ENCODE measurements around the gene DAD1.

The DAD1 gene

DNA sequence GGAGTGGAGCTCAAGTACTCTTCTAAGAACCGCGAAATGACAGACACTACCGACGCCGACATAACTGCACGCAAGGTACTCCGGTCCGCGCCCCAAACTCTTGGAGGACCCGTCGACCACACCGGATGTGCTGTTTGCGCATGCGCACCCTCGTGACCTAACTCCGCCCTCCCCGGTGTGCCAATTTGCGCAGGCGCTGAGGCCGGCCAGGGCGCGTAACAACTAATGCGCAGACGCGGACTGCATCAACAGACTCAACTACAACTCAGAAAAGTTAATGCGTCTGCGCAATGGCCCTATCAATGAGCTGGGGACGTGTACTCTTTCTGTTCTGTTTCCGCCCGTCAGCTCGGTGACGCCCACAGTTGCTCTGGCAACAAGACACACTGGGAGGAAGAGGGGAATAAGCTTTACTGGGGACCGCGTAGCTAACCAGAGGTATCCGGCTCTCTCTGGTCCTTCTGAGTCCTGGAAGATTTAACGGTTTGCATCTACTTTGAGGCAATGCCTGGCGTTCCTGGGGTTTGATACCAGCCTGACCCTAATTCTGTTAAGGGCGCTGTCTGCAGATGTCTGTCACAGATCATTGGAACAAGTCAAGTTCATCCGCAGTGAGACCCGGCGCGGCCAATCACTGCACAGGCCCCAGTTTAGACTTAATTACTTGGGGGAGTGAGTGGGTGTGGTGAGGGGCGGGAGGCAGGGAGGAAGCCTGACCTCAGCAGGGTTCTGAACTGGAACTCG, at the start of gene DAD1 (continued):
- TF ChIP-seq, protein P1, sequence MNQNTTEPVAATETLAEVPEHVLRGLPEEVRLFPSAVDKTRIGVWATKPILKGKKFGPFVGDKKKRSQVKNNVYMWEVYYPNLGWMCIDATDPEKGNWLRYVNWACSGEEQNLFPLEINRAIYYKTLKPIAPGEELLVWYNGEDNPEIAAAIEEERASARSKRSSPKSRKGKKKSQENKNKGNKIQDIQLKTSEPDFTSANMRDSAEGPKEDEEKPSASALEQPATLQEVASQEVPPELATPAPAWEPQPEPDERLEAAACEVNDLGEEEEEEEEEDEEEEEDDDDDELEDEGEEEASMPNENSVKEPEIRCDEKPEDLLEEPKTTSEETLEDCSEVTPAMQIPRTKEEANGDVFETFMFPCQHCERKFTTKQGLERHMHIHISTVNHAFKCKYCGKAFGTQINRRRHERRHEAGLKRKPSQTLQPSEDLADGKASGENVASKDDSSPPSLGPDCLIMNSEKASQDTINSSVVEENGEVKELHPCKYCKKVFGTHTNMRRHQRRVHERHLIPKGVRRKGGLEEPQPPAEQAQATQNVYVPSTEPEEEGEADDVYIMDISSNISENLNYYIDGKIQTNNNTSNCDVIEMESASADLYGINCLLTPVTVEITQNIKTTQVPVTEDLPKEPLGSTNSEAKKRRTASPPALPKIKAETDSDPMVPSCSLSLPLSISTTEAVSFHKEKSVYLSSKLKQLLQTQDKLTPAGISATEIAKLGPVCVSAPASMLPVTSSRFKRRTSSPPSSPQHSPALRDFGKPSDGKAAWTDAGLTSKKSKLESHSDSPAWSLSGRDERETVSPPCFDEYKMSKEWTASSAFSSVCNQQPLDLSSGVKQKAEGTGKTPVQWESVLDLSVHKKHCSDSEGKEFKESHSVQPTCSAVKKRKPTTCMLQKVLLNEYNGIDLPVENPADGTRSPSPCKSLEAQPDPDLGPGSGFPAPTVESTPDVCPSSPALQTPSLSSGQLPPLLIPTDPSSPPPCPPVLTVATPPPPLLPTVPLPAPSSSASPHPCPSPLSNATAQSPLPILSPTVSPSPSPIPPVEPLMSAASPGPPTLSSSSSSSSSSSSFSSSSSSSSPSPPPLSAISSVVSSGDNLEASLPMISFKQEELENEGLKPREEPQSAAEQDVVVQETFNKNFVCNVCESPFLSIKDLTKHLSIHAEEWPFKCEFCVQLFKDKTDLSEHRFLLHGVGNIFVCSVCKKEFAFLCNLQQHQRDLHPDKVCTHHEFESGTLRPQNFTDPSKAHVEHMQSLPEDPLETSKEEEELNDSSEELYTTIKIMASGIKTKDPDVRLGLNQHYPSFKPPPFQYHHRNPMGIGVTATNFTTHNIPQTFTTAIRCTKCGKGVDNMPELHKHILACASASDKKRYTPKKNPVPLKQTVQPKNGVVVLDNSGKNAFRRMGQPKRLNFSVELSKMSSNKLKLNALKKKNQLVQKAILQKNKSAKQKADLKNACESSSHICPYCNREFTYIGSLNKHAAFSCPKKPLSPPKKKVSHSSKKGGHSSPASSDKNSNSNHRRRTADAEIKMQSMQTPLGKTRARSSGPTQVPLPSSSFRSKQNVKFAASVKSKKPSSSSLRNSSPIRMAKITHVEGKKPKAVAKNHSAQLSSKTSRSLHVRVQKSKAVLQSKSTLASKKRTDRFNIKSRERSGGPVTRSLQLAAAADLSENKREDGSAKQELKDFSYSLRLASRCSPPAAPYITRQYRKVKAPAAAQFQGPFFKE (tag by site-specific recombination; IDR thresholded peaks at IDR 0.05; ENCODE audit: borderline replicate concordance), result no peak
- TF ChIP-seq ZNF626 (tag by site-specific recombination; IDR thresholded peaks at IDR 0.05) (no peak), BCL11B (tag by site-specific recombination; IDR thresholded peaks at IDR 0.05; ENCODE audit: low read depth) (no peak), ZNF747 (tag by site-specific recombination; IDR thresholded peaks at IDR 0.05) (no peak), ZNF530 (tag by site-specific recombination; IDR thresholded peaks at IDR 0.05; ENCODE audit: low read depth) (no peak), REPIN1 (tag by site-specific recombination; IDR thresholded peaks at IDR 0.05; ENCODE audit: low read depth) (no peak), ZNF561 (tag by site-specific recombination; IDR thresholded peaks at IDR 0.05; ENCODE audit: borderline replicate concordance) (no peak), SETDB1 (IDR thresholded peaks at IDR 0.05; ENCODE audit: insufficient read length, low read length) (no peak), ZNF473 (tag by site-specific recombination; IDR thresholded peaks at IDR 0.05) (no peak), ZNF555 (tag by site-specific recombination; conservative IDR thresholded peaks at IDR 0.05) (no peak), ZNF596 (tag by site-specific recombination; IDR thresholded peaks at IDR 0.05) (no peak), ZNF146 (tag by site-specific recombination; IDR thresholded peaks at IDR 0.05) (no peak), ZNF223 (tag by site-specific recombination; IDR thresholded peaks at IDR 0.05) (no peak), ZNF239 (tag by site-specific recombination; IDR thresholded peaks at IDR 0.05) (no peak), ZFP41 (tag by site-specific recombination; IDR thresholded peaks at IDR 0.05; ENCODE audit: borderline replicate concordance) (no peak), ZNF366 (tag by site-specific recombination; conservative IDR thresholded peaks at IDR 0.05) (peak; percentile 95), ZNF777 (tag by site-specific recombination; IDR thresholded peaks at IDR 0.05; ENCODE audit: borderline replicate concordance) (no peak), ZBTB1 (tag by site-specific recombination; IDR thresholded peaks at IDR 0.05) (no peak), ZNF558 (tag by site-specific recombination; IDR thresholded peaks at IDR 0.05) (no peak), ZNF571 (tag by site-specific recombination; IDR thresholded peaks at IDR 0.05) (no peak), ZBTB8A (tag by site-specific recombination; IDR thresholded peaks at IDR 0.05) (peak; percentile 36; the same call in 1 of the 2 replicates), ZNF776 (tag by site-specific recombination; IDR thresholded peaks at IDR 0.05; ENCODE audit: borderline replicate concordance) (no peak), ZNF600 (tag by site-specific recombination; IDR thresholded peaks at IDR 0.05) (peak; percentile 25; the same call in 1 of the 2 replicates), TCF7L2 (IDR thresholded peaks at IDR 0.05; ENCODE audit: borderline replicate concordance, low read depth, low read length) (no peak)
- TF ChIP-seq, protein P2, sequence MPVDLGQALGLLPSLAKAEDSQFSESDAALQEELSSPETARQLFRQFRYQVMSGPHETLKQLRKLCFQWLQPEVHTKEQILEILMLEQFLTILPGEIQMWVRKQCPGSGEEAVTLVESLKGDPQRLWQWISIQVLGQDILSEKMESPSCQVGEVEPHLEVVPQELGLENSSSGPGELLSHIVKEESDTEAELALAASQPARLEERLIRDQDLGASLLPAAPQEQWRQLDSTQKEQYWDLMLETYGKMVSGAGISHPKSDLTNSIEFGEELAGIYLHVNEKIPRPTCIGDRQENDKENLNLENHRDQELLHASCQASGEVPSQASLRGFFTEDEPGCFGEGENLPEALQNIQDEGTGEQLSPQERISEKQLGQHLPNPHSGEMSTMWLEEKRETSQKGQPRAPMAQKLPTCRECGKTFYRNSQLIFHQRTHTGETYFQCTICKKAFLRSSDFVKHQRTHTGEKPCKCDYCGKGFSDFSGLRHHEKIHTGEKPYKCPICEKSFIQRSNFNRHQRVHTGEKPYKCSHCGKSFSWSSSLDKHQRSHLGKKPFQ (tag by site-specific recombination; IDR thresholded peaks at IDR 0.05), result no peak
- TF ChIP-seq, protein P3, sequence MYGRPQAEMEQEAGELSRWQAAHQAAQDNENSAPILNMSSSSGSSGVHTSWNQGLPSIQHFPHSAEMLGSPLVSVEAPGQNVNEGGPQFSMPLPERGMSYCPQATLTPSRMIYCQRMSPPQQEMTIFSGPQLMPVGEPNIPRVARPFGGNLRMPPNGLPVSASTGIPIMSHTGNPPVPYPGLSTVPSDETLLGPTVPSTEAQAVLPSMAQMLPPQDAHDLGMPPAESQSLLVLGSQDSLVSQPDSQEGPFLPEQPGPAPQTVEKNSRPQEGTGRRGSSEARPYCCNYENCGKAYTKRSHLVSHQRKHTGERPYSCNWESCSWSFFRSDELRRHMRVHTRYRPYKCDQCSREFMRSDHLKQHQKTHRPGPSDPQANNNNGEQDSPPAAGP (tag by site-specific recombination; IDR thresholded peaks at IDR 0.05), result no peak
- TF ChIP-seq, protein P4, sequence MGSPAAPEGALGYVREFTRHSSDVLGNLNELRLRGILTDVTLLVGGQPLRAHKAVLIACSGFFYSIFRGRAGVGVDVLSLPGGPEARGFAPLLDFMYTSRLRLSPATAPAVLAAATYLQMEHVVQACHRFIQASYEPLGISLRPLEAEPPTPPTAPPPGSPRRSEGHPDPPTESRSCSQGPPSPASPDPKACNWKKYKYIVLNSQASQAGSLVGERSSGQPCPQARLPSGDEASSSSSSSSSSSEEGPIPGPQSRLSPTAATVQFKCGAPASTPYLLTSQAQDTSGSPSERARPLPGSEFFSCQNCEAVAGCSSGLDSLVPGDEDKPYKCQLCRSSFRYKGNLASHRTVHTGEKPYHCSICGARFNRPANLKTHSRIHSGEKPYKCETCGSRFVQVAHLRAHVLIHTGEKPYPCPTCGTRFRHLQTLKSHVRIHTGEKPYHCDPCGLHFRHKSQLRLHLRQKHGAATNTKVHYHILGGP (tag by site-specific recombination; IDR thresholded peaks at IDR 0.05), result no peak
- TF ChIP-seq, protein P5, sequence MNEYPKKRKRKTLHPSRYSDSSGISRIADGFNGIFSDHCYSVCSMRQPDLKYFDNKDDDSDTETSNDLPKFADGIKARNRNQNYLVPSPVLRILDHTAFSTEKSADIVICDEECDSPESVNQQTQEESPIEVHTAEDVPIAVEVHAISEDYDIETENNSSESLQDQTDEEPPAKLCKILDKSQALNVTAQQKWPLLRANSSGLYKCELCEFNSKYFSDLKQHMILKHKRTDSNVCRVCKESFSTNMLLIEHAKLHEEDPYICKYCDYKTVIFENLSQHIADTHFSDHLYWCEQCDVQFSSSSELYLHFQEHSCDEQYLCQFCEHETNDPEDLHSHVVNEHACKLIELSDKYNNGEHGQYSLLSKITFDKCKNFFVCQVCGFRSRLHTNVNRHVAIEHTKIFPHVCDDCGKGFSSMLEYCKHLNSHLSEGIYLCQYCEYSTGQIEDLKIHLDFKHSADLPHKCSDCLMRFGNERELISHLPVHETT (tag by site-specific recombination; IDR thresholded peaks at IDR 0.05), result no peak
